ENCODE results near the gene COA3. TPM values are rescaled to one million over a fixed set of nuclear protein-coding genes. Genes with fewer than 3 reads are reported as not detected.

Gene COA3
- polyA plus RNA-seq, 2 of the 4 experiments (the other 2 are of a cell fraction): 126 to 131 TPM

DNA sequence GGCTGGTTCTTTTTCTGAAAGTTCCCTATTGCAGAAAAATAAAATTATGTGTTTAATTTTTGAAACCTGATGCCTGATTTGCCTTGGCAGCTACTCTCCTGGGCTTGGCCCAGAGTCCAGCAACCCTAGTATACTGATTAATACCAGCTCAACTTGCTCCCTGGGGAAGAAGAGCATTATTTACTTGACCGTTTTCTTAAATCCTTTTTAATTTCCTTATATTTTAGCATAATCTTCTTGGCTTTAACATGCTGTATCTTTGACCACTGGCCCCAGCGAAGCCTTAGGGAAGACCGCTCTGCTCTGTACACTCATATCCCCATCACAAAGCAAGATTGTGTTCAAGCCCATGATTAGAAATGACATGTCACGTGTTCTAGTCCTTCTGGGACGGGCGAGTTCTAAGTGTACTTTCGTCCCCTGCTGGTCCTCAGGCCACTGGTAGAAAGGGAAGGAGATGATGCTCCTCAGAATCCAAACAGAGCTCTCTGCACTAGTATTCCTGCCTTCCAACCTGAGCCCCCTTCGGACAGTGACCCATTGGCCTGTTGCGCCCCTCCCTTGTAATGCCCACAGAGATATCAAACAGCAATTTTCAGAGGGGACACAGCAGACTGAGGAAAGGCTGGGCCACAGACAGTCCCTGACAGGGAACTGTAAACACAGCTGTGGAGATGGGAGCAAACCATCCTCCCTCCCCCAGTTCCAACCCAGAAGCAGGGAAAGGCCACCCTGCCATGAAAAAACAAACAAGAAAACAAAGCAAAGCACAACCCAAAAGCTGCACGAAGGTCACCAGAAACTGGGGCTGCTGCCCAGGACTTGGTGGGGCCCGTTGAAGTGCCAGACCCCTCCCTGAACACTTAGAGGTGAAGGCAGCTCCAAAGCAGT lies 49.4 kb downstream of the COA3 start:
- no peak for DNase-seq (ENCODE audit: low read depth in 1 of 2, low spot score in 1 of 2)
- ATAC-seq: no peak
- Histone ChIP-seq H3K9me3 (peaks cover 7% of the 10 kb centered on the region; the same call in 1 of the 3 replicates), H3K4me1 (no peaks in the 10 kb centered on the region), H3K4me3 (no peak overlapping the region), H3K27ac (no peak overlapping the region), H3K4me2 (no peak overlapping the region)
- ChIA-PET CTCF (interaction anchor here (0.6 to 8.9 kb wide), 13 partner anchors 10 to 188 kb away, joined by 3 to 114 read pairs (median 3); partner anchors contain the start of genes BECN1, CNTD1, COA3 and RAMP2), POLR2A (interaction anchor here (1.0 to 1.6 kb wide), 3 partner anchors 11 to 249 kb away, joined by 3 to 4 read pairs (median 3); partner anchors contain the start of genes BECN1 and RAMP2)
- 64% methylated on average over 11 of the region's 11 CpGs for WGBS (ENCODE audit: missing lambda C conversion rate)
- TF ChIP-seq FOSL2 (IDR thresholded peaks at IDR 0.05) (no peak), FOSL2 (CRISPR knock-in tag; IDR thresholded peaks at IDR 0.05) (no peak), SREBF2 (IDR thresholded peaks at IDR 0.05) (no peak), NFE2L2 (conservative IDR thresholded peaks at IDR 0.05; ENCODE audit: low read length) (no peak), EHF (CRISPR knock-in tag; IDR thresholded peaks at IDR 0.05) (no peak), HOXB13 (CRISPR knock-in tag; IDR thresholded peaks at IDR 0.05; ENCODE audit: low read depth) (no peak), SMC3 (IDR thresholded peaks at IDR 0.05) (no peak)
- no peak for FAIRE-seq

GRCh38 chr17:42748202-42748907 lies 50.1 kb downstream of the COA3 start:
- POLR2A ChIA-PET: interaction anchor here (1.0 to 1.6 kb wide), 2 partner anchors 12 to 76 kb away, joined by 3 to 4 read pairs; partner anchors contain the start of genes BECN1 and RAMP2
- H3K4me2 ChIP-seq: no peak overlapping the region
- ATAC-seq (no peak), DNase-seq (ENCODE audit: low read depth in 1 of 2, low spot score in 1 of 2) (no peak), FAIRE-seq (no peak)
- H3K4me3 ChIP-seq: no peak overlapping the region
- no peak overlapping the region for H3K27ac ChIP-seq
- H3K4me1 ChIP-seq: peaks cover 7% of the 10 kb centered on the region; the same call in 2 of the 3 replicates
- peaks cover 7% of the 10 kb centered on the region; the same call in 1 of the 3 replicates for H3K9me3 ChIP-seq
- TF ChIP-seq MAZ (IDR thresholded peaks at IDR 0.05; ENCODE audit: borderline replicate concordance, low read depth, low read length) (no peak), ZC3H11A (IDR thresholded peaks at IDR 0.05) (no peak), CBX2 (IDR thresholded peaks at IDR 0.05; ENCODE audit: borderline replicate concordance, low read depth) (no peak), PBX3 (IDR thresholded peaks at IDR 0.05) (no peak), TP53 (CRISPR knock-in tag; IDR thresholded peaks at IDR 0.05) (no peak), NFE2L2 (conservative IDR thresholded peaks at IDR 0.05; ENCODE audit: low read length) (no peak), CHD2 (IDR thresholded peaks at IDR 0.05; ENCODE audit: low read length, partially characterized antibody) (no peak), RNF2 (IDR thresholded peaks at IDR 0.05; ENCODE audit: borderline replicate concordance, low read depth) (no peak), POLR2A (IDR thresholded peaks at IDR 0.05; ENCODE audit: low read length) (no peak), RAD21 (conservative IDR thresholded peaks at IDR 0.05 in 1 of 2, IDR thresholded peaks at IDR 0.05 in 1 of 2) (no peak), HOXB13 (CRISPR knock-in tag; IDR thresholded peaks at IDR 0.05; ENCODE audit: low read depth) (no peak), ELK1 (IDR thresholded peaks at IDR 0.05; ENCODE audit: low read depth, low read length) (no peak), KDM1A (IDR thresholded peaks at IDR 0.05; ENCODE audit: low read depth) (no peak), ZFP36 (IDR thresholded peaks at IDR 0.05; ENCODE audit: borderline replicate concordance, partially characterized antibody) (no peak), FOSB (CRISPR knock-in tag; IDR thresholded peaks at IDR 0.05) (no peak), HOXB5 (CRISPR knock-in tag; IDR thresholded peaks at IDR 0.05) (no peak)
- TF ChIP-seq, protein P1, sequence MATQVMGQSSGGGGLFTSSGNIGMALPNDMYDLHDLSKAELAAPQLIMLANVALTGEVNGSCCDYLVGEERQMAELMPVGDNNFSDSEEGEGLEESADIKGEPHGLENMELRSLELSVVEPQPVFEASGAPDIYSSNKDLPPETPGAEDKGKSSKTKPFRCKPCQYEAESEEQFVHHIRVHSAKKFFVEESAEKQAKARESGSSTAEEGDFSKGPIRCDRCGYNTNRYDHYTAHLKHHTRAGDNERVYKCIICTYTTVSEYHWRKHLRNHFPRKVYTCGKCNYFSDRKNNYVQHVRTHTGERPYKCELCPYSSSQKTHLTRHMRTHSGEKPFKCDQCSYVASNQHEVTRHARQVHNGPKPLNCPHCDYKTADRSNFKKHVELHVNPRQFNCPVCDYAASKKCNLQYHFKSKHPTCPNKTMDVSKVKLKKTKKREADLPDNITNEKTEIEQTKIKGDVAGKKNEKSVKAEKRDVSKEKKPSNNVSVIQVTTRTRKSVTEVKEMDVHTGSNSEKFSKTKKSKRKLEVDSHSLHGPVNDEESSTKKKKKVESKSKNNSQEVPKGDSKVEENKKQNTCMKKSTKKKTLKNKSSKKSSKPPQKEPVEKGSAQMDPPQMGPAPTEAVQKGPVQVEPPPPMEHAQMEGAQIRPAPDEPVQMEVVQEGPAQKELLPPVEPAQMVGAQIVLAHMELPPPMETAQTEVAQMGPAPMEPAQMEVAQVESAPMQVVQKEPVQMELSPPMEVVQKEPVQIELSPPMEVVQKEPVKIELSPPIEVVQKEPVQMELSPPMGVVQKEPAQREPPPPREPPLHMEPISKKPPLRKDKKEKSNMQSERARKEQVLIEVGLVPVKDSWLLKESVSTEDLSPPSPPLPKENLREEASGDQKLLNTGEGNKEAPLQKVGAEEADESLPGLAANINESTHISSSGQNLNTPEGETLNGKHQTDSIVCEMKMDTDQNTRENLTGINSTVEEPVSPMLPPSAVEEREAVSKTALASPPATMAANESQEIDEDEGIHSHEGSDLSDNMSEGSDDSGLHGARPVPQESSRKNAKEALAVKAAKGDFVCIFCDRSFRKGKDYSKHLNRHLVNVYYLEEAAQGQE (IDR thresholded peaks at IDR 0.05): no peak
- TF ChIP-seq, protein P2, sequence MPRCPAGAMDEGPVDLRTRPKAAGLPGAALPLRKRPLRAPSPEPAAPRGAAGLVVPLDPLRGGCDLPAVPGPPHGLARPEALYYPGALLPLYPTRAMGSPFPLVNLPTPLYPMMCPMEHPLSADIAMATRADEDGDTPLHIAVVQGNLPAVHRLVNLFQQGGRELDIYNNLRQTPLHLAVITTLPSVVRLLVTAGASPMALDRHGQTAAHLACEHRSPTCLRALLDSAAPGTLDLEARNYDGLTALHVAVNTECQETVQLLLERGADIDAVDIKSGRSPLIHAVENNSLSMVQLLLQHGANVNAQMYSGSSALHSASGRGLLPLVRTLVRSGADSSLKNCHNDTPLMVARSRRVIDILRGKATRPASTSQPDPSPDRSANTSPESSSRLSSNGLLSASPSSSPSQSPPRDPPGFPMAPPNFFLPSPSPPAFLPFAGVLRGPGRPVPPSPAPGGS (IDR thresholded peaks at IDR 0.05): no peak
- CTCF ChIA-PET: interaction anchor here (0.6 to 8.9 kb wide), 10 partner anchors 9 to 130 kb away, joined by 3 to 114 read pairs (median 4); partner anchors contain the start of genes BECN1, CNTD1, COA3 and RAMP2
- WGBS (ENCODE audit: missing lambda C conversion rate): 53% methylated on average over 7 of the region's 7 CpGs
